GM12892 (cell line): ENCODE data around the gene GREB1L.

Source experiments
- DNase-seq: peaks from one replicate; pipeline ENCODE4 v3.0.0; 2011; ENCODE audit not compliant: insufficient read length
- FAIRE-seq: peaks from 2 replicates; lab custom pipeline; 2011; peaks lifted over from hg19 to GRCh38; lab: Jason Lieb, UNC
- POLR2A ChIP-seq: IDR thresholded peaks from 2 replicates; pipeline ENCODE4 v1.6.1; 2011; ENCODE audit warnings: low read depth, low read length, control low read depth
- POLR2AphosphoS5 ChIP-seq: IDR thresholded peaks from 2 replicates; pipeline ENCODE4 v1.6.1; 2011; ENCODE audit warnings: low read depth, low read length, control low read depth
- TAF1 ChIP-seq: IDR thresholded peaks from 2 replicates; pipeline ENCODE4 v1.6.1; 2011; ENCODE audit warnings: low read depth, mild to moderate bottlenecking, control low read depth, low read length, borderline replicate concordance

Gene GREB1L

DNA sequence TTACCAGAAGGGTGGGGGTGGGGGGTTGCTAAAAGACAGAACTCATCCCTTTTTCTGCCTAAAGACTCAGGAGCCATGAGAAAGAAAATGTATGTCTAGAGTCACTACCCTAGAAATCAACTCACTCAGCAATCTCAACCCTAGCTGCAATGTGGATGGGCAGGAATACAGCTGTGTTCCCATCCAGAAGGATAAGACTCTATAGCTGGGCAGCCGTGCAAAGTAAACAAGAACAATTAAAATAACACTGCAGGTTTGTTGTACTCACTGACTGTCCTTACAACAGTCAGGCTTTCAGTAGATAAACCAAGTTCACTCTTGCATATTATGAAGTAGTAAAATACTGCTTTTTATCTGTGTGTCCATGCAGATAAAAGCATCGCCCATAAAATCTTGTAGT lies 284.4 kb downstream of the GREB1L start:
- DNase-seq (no peak), FAIRE-seq (no peak)
- no peak for TF ChIP-seq TAF1
- no peak for TF ChIP-seq POLR2A
- TF ChIP-seq POLR2AphosphoS5 = no peak

DNA sequence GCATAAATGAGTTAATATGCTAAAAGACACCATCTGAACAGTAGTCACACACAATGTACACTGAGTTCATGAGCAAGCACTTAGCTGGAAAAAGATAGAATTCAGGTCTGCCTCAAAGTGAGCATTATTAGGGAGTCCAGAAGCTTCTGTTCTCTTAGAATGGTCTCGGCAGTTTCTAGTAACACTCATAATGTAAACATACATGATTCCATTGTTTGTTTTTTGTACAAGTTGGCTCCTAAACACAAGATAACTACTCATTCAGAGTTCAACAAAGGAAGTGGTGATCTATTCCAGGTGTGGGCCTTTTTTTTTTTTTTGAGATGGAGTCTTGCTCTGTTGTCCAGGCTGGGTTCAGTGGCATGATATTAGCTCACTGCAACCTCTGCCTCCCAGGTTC lies 292.3 kb downstream of the GREB1L start:
- FAIRE-seq = no peak
- TF ChIP-seq POLR2A (no peak), TAF1 (no peak), POLR2AphosphoS5 (no peak)
- DNase-seq = no peak

- FAIRE-seq = no peak
- TF ChIP-seq TAF1 = no peak
- TF ChIP-seq POLR2AphosphoS5 = no peak
- TF ChIP-seq POLR2A = no peak
- DNase-seq = no peak
Observed at GRCh38 chr18:21538230-21538629, 296.2 kb downstream of the GREB1L start.

DNA sequence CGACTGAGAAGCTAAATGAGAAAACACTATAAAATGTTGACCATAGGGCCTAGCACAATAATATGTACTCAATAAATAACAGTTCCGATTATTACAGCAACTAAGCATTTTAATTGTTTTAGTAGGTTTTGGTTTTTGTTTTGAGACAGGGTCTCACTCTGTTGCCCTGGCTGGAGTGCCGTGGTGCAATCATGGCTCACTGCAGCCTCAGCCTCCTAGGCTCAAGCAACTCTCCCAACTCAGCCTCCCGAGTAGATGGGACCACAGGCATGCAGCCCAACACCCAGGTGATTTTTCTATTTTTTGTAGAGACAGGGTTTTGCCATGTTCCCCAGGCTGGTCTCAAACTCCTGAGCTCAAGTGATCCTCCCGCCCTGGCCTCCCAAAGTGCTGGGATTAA lies 304.4 kb downstream of the GREB1L start:
- FAIRE-seq = no peak
- no peak for TF ChIP-seq POLR2A
- TF ChIP-seq TAF1 = no peak
- no peak for TF ChIP-seq POLR2AphosphoS5
- DNase-seq = no peak

DNA sequence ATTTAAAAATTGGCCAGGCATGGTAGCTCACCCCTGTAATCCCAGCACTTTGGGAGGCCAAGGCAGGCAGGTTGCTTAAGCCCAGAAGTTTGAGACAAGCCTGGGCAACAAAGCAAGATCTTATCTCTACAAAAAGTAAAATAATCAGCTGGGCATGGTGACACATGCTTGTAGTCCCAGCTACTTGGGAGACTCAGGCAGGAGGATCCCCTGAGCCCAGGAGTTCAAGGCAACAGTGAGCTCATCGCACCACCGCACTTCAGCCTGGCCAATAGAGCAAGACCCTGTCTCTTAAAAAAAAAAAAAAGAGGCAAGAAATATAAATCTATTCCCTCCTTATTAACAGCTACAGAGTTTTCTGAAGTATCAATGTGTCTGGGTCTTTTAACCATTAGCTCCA lies 306.6 kb downstream of the GREB1L start:
- FAIRE-seq = no peak
- DNase-seq = no peak

DNA sequence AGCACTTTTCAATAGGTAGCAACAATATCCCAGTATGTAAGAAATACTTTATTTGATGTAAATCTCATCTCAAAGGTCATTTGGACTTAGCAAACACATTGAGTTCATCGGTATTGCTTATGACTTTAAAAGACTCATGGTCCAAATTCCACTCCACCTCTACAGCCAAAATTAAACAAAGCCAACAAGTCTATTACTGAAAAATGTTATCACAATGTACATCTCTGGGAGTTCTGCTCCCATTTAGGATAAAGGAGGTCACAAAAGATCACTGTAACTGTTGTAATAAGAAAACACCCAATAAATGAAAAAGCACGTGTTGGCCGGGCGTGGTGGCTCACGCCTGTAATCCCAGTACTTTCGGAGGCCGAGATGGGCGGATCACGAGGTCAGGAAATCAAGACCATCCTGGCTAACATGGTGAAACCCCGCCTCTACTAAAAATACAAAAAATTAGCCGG lies 308.5 kb downstream of the GREB1L start:
- FAIRE-seq (no peak), DNase-seq (no peak)

More for the DNA sequence above, 306.6 kb downstream of the GREB1L start:
- TF ChIP-seq POLR2A (no peak), POLR2AphosphoS5 (no peak), TAF1 (no peak)

GRCh38 chr18:21557607-21558253 lies 315.7 kb downstream of the GREB1L start:
- TF ChIP-seq TAF1 (no peak), POLR2AphosphoS5 (no peak)
- FAIRE-seq = no peak
- DNase-seq = no peak

More for the DNA sequence above, 308.5 kb downstream of the GREB1L start:
- TF ChIP-seq POLR2A (no peak), TAF1 (no peak), POLR2AphosphoS5 (no peak)

DNA sequence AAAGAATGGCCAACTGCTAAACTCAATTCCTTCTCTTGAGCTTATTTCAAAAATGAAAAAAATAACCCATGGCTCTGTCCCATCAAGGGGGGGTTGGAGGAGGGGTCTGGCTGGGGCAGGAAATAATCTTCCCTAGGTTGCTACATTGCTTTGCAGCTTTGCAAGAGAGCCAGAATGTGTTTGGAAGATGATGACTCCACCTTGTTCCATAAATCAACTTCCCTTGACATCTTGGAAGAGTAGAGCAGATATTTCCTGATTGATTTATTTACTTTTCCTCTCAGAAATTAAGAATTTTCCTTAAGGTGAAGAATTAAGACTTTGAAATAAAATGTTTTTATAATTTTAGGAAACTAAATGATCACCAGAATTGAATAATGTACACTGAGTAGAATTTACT lies 317.2 kb downstream of the GREB1L start:
- TF ChIP-seq POLR2A = no peak
- no peak for TF ChIP-seq TAF1
- no peak for TF ChIP-seq POLR2AphosphoS5
- DNase-seq (no peak), FAIRE-seq (no peak)

GRCh38 chr18:21571772-21572171 lies 329.7 kb downstream of the GREB1L start:
- FAIRE-seq (no peak), DNase-seq (no peak)
- TF ChIP-seq TAF1 (no peak), POLR2AphosphoS5 (no peak), POLR2A (no peak)
